CD4-positive, alpha-beta T cell treated with Interleukin-4 for 1 hour (primary cell): ENCODE measurements around the gene CFAP44.
"Not testable (repeated sequence)": the region's sequence is repeated elsewhere in the genome, so short reads cannot be mapped to it uniquely, and the experiment has no call there.

ENCODE experiments used
- DNase-seq, 2 donors: peaks; one replicate each; pipeline ENCODE4 v3.0.0-alpha.2; 2020 to 2022

Gene CFAP44, protein sequence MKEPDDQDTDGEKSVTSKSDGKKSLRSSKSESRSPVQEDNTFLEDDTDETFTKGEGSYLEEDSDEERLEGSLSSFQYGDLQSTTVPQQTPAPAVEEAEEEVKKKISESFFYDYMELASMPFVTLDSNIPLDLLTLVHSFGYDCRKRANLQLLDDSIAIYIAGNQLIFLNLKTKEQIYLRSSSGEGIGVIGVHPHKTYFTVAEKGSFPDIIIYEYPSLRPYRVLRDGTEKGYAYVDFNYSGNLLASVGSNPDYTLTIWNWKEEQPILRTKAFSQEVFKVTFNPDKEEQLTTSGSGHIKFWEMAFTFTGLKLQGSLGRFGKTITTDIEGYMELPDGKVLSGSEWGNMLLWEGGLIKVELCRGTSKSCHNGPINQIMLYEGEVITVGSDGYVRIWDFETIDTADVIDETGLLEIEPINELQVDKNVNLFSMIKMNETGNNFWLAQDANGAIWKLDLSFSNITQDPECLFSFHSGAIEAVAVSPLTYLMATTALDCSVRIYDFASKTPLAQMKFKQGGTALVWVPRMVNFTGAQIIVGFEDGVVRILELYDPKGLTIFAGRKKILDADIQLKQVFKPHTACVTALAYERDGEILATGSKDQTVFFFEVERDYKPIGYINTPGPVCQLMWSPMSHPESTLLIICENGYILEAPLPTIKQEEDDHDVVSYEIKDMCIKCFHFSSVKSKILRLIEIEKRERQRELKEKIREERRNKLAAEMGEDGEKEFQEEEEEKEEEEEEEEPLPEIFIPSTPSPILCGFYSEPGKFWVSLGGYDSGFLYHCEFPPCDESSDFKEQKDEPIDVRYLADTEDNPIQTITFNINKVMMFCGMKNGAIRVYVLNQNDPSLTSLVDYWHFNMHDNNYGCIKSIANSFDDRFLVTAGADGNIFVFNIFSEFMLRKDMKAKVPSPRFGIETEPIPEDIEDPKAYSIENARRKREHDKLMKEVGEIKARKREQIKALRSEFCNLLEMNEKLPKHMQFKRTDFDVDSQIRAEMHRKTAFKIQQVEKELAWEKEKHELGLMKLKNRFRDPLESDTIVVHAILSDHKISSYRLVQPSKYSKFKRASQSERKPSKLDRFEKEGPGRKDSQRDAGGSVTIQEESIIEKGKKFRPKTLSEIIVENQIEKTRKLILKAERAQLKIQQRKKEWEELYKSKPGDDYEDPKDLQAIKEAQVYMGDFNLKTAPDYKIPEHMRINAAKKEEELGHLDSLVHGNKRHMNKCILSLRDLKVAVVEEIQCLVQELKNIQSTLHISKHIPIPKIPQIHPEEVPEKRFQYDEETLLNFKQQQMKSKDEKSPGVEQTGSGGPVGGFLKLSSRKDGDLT (N-terminal part only)

DNA sequence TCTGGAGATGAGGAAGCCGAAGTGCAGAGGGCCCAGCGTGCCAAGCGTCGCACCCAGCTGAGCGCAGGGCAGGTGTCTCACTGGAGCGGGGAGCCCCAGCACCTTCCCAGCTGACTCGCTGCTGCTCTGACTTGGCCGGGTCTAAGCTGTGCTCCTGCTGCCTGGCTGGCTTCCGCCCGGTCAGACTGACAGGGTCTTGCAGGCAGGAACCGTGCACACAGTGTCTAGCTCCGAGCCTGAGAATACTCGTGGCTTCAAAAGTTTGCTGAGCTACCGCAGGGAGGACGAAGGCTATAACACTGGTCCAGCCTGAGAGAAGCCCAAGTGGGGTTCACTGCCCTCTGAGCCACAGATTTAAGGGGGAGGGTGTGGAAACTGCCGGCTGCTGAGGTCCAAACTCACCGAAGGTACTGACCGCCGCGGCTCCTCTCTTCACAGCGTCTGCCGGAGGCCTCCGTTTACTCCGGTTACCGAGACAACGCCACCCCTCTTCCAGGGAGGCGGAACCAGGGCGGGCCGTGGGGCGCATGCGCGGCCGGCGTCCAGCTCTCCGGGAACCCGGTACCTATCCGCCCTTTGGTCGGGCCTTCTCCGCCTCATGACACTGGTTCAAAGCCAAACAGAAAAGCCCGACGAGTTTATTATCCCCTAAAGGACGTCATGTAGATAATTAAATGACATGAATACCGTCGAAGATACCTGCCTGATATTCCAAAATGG is at the start of gene CFAP44:
TSS of gene CFAP44 (minus strand) at position 443 of the 720 bp plus-strand sequence. CDS start 7,829 bp downstream, outside the sequence.
- DNase-seq: peak; percentile 61 to 78

DNA sequence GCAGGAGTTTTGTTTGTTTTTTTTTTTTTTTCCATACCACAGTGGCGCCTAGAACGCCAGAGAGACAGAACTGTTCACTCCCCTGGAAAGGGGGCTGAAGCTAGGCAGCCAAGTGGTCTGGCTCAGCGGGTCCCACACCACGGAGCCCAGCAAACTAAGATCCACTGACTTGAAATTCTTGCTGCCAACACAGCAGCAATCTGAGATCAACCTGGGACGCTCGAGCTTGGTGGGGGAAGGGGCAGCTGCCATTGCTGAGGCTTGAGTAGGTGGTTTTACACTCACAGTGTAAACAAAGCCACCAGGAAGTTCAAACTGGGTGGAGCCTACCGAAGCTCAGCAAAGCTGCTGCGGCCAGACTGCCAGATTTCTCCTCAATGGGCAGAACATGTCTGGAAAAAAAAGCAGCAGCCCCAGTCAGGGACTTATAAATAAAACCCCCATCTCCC is 43.9 kb upstream of the CFAP44 start:
- DNase-seq: peak; percentile 30 to 44

DNA sequence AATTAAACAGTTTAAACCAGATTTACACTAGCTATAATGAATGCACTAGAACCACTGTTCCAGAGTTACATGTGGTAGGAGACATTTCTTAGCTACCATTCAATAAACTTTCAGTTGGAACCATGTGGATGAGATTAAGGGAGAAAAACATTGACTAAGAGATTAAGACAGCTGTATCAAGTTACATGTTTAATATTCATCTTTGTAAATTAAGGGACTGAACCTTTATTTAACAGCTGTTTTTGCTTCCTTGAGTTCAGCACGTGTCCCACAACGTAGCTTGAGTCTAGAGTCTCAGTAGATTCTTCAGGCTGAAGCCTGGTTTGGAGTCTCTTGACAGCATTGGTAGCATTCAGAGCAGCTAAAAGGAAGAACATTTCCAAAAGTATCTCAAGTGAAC is 27.2 kb upstream of the CFAP44 start:
- DNase-seq: no peak

DNA sequence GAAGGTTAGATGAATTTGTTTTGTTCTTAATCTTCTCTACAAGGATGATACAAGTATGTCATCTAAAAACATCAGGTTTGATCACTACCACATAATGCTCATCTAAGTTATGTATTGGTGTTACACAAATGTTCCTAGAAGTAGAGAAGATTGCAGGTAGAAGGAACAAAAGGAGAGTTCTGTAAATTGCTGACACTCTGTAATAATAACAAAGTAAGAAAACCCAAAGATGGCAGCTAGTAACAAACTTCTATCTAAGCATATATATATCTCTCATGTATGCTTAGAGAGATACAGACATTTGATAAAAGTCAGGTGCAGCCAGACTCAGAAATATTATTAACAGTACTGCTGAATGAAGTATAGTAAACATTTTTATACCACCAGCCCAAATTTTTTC is 20.2 kb upstream of the CFAP44 start:
- no peak for DNase-seq

DNA sequence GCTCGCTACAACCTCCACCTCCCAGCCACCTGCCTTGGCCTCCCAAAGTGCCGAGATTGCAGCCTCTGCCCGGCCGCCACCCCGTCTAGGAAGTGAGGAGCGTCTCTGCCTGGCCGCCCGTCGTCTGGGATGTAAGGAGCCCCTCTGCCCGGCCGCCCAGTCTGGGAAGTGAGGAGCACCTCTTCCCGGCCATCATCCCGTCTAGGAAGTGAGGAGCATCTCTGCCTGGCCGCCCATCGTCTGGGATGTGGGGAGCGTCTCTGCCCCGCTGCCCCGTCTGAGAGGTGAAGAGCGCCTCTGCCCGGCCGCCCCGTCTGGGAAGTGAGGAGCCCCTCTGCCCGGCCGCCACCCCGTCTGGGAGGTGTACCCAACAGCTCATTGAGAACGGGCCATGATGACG is 17.3 kb upstream of the CFAP44 start:
- DNase-seq: not testable (repeated sequence)

DNA sequence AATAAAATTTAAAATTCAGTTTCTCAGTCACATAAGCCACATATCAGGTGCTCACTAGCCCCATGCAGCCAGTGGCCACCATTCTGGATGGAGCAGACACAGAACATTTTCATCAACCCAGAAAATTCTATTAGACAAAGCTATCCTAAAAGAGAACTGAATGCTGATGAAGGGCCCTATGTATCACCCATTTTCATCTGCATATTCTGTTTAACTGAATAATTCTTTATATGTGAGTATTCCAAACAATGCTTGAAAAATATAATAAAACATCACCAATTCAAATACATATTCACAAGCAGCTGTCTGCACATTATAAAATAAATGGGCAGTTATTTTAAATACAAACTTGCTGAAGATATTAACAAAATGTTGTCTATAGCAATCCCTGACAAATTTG is 14.2 kb upstream of the CFAP44 start:
- DNase-seq: no peak

DNA sequence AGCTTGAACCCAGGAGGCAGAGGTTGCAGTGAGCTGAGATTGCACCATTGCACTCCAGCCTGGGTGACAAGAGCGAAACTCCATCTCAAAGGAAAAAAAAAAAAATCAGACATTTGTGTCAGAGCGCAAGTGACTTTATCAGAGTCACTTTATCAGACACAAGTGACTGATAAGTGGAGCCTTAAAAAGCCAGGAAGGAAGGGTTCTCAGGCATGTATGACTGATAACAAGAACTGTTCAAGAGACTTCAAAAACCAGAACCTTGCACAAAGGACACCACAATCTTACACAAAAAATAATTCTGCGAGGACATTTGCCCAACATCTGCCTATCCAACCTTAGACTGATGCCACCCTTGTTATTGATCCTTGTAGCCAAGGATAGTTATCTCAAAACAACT is 13.3 kb upstream of the CFAP44 start:
- no peak for DNase-seq

DNA sequence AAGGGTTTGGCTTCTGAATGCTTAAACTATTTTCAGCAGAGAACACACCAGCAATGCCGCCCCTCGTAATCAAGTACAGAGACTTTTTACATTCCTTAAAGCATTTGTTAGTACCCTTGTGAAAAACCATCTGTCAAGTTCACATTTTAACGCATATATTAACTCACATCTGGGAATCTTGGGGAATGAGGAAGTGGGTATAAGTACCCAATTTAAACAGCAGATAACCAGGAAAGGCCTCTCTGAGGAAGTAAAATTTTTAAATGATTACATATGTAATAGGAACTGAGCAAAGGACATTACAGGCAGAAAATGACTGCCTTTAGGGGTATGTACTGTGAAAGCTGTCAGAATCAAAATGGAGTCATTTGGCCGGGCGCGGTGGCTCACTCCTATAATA is 12.8 kb upstream of the CFAP44 start:
- DNase-seq: no peak

DNA sequence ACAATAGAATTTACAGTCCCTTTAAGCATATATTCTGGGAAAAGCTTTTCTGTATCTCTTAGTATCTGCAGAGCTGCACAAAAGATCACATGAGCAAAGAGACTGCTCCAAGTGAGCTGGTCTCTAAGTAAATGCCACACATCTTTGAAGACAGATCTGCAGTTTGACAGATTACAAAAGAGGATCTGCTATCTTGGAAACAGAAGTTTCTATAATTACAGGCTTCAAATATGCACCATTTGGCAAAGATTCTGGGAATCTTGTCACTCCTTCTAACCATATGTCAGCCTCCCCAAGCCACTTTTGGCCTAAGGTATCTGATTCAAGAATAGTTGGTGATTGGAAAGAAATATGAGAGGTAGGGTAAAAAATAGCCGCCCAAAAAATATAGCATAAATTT is 9.6 kb upstream of the CFAP44 start:
- DNase-seq: no peak

DNA sequence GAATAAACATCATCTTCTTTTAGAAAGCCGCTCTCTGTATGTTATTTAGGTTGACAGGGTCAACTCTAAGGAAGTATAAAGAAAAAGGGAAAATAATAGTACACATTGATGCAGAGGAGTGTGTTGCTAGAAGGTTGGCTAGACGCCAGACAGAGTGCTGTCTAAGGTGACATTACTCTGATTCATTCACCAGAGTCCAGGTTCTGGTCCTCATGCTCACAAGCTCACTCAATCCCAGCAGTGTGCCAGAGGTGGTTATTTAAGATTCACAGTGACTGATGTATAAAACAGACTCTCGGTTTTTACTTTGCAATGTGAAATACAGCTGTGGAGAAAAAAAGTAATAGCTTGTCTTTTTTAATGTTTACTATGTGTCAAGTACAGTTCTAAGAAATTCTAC is 1.7 kb downstream of the CFAP44 start:
- no peak for DNase-seq

DNA sequence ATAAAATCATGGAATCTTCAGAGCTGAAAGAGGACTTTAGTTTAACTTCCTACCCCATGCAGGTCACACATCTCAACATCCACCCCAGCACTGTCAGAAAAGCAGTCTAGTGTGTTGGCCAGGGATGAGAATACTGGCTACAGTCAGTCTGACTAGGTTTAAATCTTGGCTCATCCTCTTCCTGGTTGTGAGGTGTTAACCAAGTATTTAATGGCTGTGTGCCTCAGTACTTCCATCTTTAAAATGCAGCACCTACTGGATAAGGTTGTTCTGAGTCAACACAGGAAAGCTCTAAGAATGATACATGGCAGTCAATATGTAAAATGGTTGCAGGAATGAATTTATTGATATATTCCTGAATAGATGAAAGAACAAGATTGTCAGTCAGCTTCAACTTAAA is 3.1 kb downstream of the CFAP44 start:
- no peak for DNase-seq

DNA sequence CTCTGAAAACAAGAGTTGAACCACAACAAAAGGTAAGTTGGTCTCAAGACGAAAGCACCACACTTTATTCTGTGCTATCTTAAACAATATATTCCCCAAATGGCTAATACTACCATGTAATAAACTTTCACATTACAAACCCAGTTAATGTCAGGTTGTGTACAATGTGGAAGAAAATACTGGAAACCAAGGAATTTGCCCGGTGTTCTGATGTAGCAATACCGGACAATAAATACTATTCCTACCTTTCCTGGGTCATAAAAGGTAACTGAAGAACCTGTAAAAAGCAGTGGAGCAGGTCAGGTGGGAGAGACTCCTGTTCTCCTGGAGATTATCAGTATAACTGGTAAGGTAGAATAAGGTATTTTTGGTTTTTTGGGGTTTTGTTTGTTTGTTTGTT is 3.9 kb downstream of the CFAP44 start:
- DNase-seq: no peak

DNA sequence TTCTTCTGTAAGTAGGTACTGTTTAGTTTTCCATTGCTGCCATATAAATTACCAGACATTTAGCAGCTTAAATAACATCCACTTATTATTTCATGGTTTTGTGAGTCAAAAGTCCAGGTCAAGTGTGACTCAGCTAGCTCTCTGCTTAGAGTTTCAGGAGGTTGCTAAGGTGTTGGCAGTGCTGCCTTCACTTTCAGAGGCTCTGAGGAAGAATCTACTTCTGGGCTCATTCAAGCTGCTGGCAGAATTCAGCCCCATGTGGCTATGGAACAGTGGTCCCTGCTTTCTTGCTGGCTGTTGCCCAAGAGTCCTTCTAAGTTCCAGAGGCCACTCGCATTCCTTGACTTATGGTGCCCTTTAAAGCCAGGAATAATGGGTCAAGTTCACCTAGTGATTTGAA is 4.5 kb downstream of the CFAP44 start:
- DNase-seq: no peak

DNA sequence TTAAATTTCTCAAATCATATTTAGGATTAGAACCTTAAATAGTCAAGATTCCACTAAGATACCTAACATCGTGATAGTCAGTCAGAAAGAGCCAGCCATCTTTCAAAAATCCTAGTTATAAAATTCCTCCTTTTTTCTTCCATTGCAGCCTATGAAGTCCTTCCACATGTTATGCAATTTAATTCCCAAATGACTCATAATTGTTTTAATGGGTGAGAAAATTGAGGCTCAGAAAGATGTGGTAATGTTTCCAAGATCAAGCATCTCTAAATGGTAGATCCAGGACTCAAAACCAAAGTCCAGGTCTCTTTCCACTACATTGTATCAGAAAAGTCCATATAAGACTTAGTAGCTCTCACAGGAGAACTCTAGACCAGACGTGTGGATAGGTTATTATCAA is 9.5 kb downstream of the CFAP44 start:
- no peak for DNase-seq

DNA sequence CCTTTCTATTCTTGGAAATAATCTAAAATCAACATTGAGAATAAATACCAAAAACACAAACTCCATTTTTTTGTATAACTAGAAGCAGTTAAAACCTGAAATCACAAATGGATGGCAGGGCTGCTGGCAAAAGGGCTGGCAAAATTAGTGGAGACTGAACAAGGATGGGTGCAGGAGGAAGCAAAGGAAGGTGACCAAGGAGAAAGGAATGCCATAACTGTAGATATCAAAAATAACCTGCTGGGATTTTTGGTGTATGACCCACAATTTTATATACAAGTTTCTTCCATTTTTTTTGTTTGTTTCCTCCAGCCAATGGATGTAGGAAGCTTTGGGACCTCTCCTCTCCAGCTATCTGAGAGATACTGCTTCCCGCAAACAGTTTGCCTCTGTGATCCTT is 12.7 kb downstream of the CFAP44 start:
- no peak for DNase-seq

DNA sequence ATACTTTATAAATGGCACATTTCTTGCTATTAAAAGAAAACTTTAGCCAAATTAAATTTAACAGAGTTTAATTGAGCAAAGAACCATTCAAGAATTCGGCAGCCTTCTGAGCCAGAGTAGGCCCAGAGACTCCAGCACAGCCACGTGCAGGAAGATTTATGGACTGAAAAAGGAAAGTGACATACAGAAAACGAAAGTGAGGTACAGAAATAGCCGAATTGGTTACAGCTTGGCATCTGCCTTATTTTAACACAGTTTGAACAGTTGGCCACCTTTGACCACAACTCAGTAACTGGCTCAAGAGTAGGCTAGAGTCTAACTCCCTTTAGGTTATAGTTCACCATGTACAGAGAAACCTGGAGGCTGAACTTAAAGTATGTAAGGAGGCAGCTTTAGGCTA is 17.6 kb downstream of the CFAP44 start:
- no peak for DNase-seq

DNA sequence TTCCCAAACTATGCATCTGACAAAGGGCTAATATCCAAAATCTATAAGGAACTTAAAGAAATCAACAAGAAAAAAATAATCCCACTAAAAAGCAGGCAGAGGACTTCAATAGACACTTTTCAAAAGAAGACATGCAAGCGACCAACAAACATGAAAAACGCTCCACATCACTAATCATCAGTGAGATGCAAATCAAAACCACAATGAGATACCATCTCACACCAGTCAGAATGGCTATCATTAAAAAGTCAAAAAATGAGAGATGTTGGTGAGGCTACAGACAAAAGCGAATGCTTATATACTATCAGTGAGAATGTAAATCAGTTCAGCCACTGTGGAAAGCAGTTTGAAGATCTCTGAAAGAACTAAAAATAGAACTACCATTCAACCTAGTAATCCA is 20.2 kb downstream of the CFAP44 start:
- DNase-seq: no peak

DNA sequence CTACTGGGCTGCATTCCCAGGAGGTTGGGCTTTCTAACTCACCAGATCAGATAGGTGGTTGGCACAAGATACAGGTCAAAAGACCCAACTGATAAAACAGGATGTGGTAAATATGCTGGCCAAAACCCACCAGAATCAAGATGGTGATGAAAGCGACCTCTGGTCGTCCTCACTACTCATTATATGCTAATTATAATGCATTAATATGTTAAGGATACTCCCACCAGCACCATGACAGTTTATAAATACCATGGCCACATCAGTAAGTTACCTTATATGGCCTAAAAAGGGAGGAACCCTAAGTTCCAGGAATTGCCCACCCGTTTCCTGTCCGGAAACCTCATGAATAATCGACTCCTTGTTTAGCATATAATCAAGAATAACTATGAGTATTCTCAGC is 31.6 kb downstream of the CFAP44 start:
- no peak for DNase-seq

DNA sequence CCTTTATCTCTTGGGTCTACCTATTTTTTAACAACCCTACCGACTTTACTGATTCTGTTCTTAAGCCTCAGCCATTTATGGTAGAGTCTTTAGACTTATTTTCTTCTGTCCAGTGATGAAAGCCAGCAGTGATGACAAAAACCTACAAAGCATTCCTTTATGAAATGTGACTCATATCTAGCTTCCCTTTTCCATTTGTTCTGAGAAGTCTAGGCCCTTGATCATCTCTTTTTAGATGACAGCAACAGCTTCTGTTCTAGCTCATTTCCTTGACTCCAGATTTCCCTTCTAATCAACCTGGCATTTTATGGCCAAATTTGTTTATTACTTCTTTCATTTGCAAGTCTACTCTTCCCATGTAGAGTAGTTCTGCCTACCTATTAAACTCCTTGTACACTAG is 36.1 kb downstream of the CFAP44 start:
- DNase-seq: no peak

DNA sequence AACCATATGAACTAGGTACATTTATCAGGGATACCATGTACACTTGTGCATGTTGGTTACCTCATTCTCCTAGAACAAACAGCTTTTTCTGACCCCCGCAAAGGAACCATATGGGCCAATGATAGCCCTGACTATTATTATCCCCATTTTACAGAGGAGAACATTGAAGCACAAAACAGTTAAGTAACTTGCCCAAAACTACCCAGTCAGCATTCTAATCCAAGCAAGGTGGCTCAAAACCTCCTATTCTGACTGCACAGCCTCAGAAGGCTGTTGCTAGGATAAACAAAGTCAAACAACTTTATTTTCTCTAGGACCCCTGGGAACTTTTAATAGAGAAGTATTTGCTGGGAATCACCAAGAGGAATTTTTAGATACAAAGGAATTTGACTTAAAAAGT is 36.7 kb downstream of the CFAP44 start:
- no peak for DNase-seq
